ENCODE results near the gene ATG16L1.

ATG16L1 gene

GRCh38 chr2:233295891-233296290 lies 44.4 kb downstream of the ATG16L1 start:
- no peak for DNase-seq (ENCODE audit: low read depth)

GRCh38 chr2:233297076-233297475 lies 45.6 kb downstream of the ATG16L1 start:
- no peak for DNase-seq (ENCODE audit: low read depth)

GRCh38 chr2:233300401-233300800 lies 48.9 kb downstream of the ATG16L1 start:
- no peak for DNase-seq (ENCODE audit: low read depth)

- no peak for DNase-seq (ENCODE audit: low read depth)
Measured at GRCh38 chr2:233301248-233301647, 49.8 kb downstream of the ATG16L1 start.

- DNase-seq (ENCODE audit: low read depth): no peak
Measured at GRCh38 chr2:233301811-233302210, 50.3 kb downstream of the ATG16L1 start.

GRCh38 chr2:233303252-233303651 lies 51.8 kb downstream of the ATG16L1 start:
- DNase-seq (ENCODE audit: low read depth): no peak

GRCh38 chr2:233307565-233307964 lies 56.1 kb downstream of the ATG16L1 start, which contains the start of gene SAG:
SAG (plus strand) TSS chr2:233307816; CDS start chr2:233309190, 1,374 bp downstream.
- DNase-seq (ENCODE audit: low read depth): no peak

GRCh38 chr2:233311241-233311926 lies 59.9 kb downstream of the ATG16L1 start:
- DNase-seq (ENCODE audit: low read depth): no peak

GRCh38 chr2:233312874-233313273 lies 61.4 kb downstream of the ATG16L1 start:
- no peak for DNase-seq (ENCODE audit: low read depth)

- DNase-seq (ENCODE audit: low read depth): no peak
Measured at GRCh38 chr2:233314180-233314925, 62.9 kb downstream of the ATG16L1 start.

- no peak for DNase-seq (ENCODE audit: low read depth)
Measured at GRCh38 chr2:233317196-233317943, 65.9 kb downstream of the ATG16L1 start.

- DNase-seq (ENCODE audit: low read depth): no peak
Measured at GRCh38 chr2:233319256-233319655, 67.8 kb downstream of the ATG16L1 start.

GRCh38 chr2:233320470-233320869 lies 69.0 kb downstream of the ATG16L1 start:
- DNase-seq (ENCODE audit: low read depth): no peak

GRCh38 chr2:233321166-233321565 lies 69.7 kb downstream of the ATG16L1 start:
- DNase-seq (ENCODE audit: low read depth): no peak

GRCh38 chr2:233323851-233324250 lies 72.4 kb downstream of the ATG16L1 start:
- no peak for DNase-seq (ENCODE audit: low read depth)

GRCh38 chr2:233325256-233325655 lies 73.8 kb downstream of the ATG16L1 start:
- DNase-seq (ENCODE audit: low read depth): no peak

GRCh38 chr2:233325814-233326213 lies 74.3 kb downstream of the ATG16L1 start:
- no peak for DNase-seq (ENCODE audit: low read depth)

GRCh38 chr2:233326500-233326899 lies 75.0 kb downstream of the ATG16L1 start:
- DNase-seq (ENCODE audit: low read depth): no peak

GRCh38 chr2:233328922-233329321 lies 77.4 kb downstream of the ATG16L1 start:
- DNase-seq (ENCODE audit: low read depth): no peak

GRCh38 chr2:233329489-233330135 lies 78.1 kb downstream of the ATG16L1 start:
- DNase-seq (ENCODE audit: low read depth): no peak

- DNase-seq (ENCODE audit: low read depth): no peak
Measured at GRCh38 chr2:233331536-233331935, 80.1 kb downstream of the ATG16L1 start.

- no peak for DNase-seq (ENCODE audit: low read depth)
Measured at GRCh38 chr2:233332125-233332524, 80.7 kb downstream of the ATG16L1 start.
